ENCODE measurements around the gene KRTAP16-1.

DNA sequence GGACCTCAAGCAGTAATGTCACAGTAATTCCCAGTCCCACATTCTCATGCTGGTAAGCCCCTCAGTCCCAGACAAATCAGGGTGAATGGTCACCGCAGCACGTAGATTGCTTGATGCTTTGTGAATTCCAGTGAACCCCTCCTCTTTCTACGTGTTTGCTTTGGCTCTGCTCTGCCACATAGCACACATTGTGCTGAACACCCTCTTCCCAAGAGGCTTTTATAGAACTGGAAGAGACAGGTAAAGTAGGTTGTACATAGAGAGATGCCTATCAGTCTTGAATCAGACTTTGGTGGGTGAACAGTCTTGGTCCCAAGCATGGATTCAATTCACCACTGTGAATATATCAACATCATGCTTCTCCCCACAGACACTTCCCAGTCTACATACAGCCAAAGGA, 44.5 kb downstream of the KRTAP16-1 start:
- TF ChIP-seq, protein P1, sequence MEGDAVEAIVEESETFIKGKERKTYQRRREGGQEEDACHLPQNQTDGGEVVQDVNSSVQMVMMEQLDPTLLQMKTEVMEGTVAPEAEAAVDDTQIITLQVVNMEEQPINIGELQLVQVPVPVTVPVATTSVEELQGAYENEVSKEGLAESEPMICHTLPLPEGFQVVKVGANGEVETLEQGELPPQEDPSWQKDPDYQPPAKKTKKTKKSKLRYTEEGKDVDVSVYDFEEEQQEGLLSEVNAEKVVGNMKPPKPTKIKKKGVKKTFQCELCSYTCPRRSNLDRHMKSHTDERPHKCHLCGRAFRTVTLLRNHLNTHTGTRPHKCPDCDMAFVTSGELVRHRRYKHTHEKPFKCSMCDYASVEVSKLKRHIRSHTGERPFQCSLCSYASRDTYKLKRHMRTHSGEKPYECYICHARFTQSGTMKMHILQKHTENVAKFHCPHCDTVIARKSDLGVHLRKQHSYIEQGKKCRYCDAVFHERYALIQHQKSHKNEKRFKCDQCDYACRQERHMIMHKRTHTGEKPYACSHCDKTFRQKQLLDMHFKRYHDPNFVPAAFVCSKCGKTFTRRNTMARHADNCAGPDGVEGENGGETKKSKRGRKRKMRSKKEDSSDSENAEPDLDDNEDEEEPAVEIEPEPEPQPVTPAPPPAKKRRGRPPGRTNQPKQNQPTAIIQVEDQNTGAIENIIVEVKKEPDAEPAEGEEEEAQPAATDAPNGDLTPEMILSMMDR (IDR thresholded peaks at IDR 0.05; ENCODE audit: low read depth, low read length) = no peak
- TF ChIP-seq EZH2phosphoT487 (IDR thresholded peaks at IDR 0.05; ENCODE audit: low read depth) = no peak
